Stimulated activated naive CD8-positive, alpha-beta T cell treated with anti-CD3 and anti-CD28 coated beads, Interleukin-15, amount 100 ng/mL, for 72 hours (primary cell): ENCODE results near the gene WBP1L.
A peak's percentile ranks its signal among the peaks of the same experiment; 100 is the strongest.
"Not testable (repeated sequence)": the region's sequence is repeated elsewhere in the genome, so short reads cannot be mapped to it uniquely, and the experiment has no call there.

ENCODE experiments used
- ATAC-seq: fragments of 150-1000 bp; cut with Tn5 transposase; 2 replicates; pipeline ENCODE4 v1.10.0; 2021; ENCODE audit warnings: mild to moderate bottlenecking, moderate library complexity
- DNase-seq, 2 donors: peaks; one replicate each; pipeline ENCODE4 v3.0.0; 2021 to 2022
- H3K27ac Mint-ChIP-seq, 2 donors: one replicate each; pipeline ENCODE4 v1.8.0; 2022; ENCODE audit warnings: mild to moderate bottlenecking in 2 of 2, mixed read lengths in 2 of 2, moderate library complexity in 2 of 2
- H3K27me3 Mint-ChIP-seq: one replicate; pipeline ENCODE4 v1.8.0; 2022; ENCODE audit warnings: mixed read lengths
- H3K4me1 Mint-ChIP-seq: one replicate; pipeline ENCODE4 v1.8.0; 2022; ENCODE audit warnings: mild to moderate bottlenecking, mixed read lengths
- H3K4me3 Mint-ChIP-seq, 2 donors: one replicate each; pipeline ENCODE4 v1.8.0; 2022; ENCODE audit warnings: mild to moderate bottlenecking in 2 of 2, mixed read lengths in 2 of 2, moderate library complexity in 1 of 2
- H3K9me3 Mint-ChIP-seq, 2 donors: one replicate each; pipeline ENCODE4 v1.8.0; 2022; ENCODE audit warnings: mixed read lengths in 2 of 2

The WBP1L gene

GRCh38 chr10:102815790-102816549 lies 72.2 kb downstream of the WBP1L start:
- no peak overlapping the region for H3K4me3 Mint-ChIP-seq
- no peaks in the 10 kb centered on the region for H3K27me3 Mint-ChIP-seq
- H3K9me3 Mint-ChIP-seq: no peaks in the 10 kb centered on the region
- H3K27ac Mint-ChIP-seq: peak overlapping the region; percentile 60 to 75
- H3K4me1 Mint-ChIP-seq: peaks cover 15% of the 10 kb centered on the region
- ATAC-seq (no peak), DNase-seq (no peak)

- Mint-ChIP-seq H3K27me3 (no peaks in the 10 kb centered on the region), H3K4me1 (peaks cover 10% of the 10 kb centered on the region), H3K9me3 (no peaks in the 10 kb centered on the region), H3K27ac (no peak overlapping the region), H3K4me3 (no peak overlapping the region)
- DNase-seq (no peak), ATAC-seq (no peak)
Measured at GRCh38 chr10:102817175-102817574, 73.4 kb downstream of the WBP1L start.

GRCh38 chr10:102819054-102819453 lies 75.3 kb downstream of the WBP1L start:
- DNase-seq (no peak), ATAC-seq (no peak)
- Mint-ChIP-seq H3K4me1 (no peaks in the 10 kb centered on the region), H3K9me3 (no peaks in the 10 kb centered on the region), H3K4me3 (no peak overlapping the region), H3K27me3 (no peaks in the 10 kb centered on the region), H3K27ac (no peak overlapping the region)

GRCh38 chr10:102820008-102820407 lies 76.3 kb downstream of the WBP1L start:
- ATAC-seq, DNase-seq, H3K27ac Mint-ChIP-seq, H3K4me3 Mint-ChIP-seq, H3K4me1 Mint-ChIP-seq, H3K27me3 Mint-ChIP-seq, H3K9me3 Mint-ChIP-seq: not testable (repeated sequence)

- H3K27me3 Mint-ChIP-seq: no peaks in the 10 kb centered on the region
- peak overlapping the region in 1 of 2 donors; percentile 19 for H3K27ac Mint-ChIP-seq
- no peaks in the 10 kb centered on the region for H3K9me3 Mint-ChIP-seq
- ATAC-seq: no peak
- no peak for DNase-seq
- no peaks in the 10 kb centered on the region for H3K4me1 Mint-ChIP-seq
- no peak overlapping the region for H3K4me3 Mint-ChIP-seq
Measured at GRCh38 chr10:102822222-102822621, 78.5 kb downstream of the WBP1L start.

GRCh38 chr10:102824664-102825063 lies 80.9 kb downstream of the WBP1L start:
- Mint-ChIP-seq H3K4me3 (no peak overlapping the region), H3K27ac (no peak overlapping the region), H3K9me3 (no peaks in the 10 kb centered on the region), H3K4me1 (no peaks in the 10 kb centered on the region), H3K27me3 (no peaks in the 10 kb centered on the region)
- ATAC-seq: no peak
- DNase-seq: no peak

GRCh38 chr10:102826148-102826796 lies 82.5 kb downstream of the WBP1L start:
- Mint-ChIP-seq H3K27me3 (no peaks in the 10 kb centered on the region), H3K4me3 (no peak overlapping the region), H3K27ac (no peak overlapping the region)

GRCh38 chr10:102827597-102827975 lies 83.8 kb downstream of the WBP1L start:
- no peak overlapping the region for H3K27ac Mint-ChIP-seq
- H3K27me3 Mint-ChIP-seq: no peaks in the 10 kb centered on the region
- no peak overlapping the region for H3K4me3 Mint-ChIP-seq
- no peaks in the 10 kb centered on the region for H3K9me3 Mint-ChIP-seq
- ATAC-seq: no peak
- no peak for DNase-seq
- H3K4me1 Mint-ChIP-seq: no peaks in the 10 kb centered on the region

More at GRCh38 chr10:102826148-102826796, 82.5 kb downstream of the WBP1L start:
- ATAC-seq: no peak
- no peak for DNase-seq
- H3K4me1 Mint-ChIP-seq: no peaks in the 10 kb centered on the region
- H3K9me3 Mint-ChIP-seq: no peaks in the 10 kb centered on the region

GRCh38 chr10:102831322-102832071 lies 87.7 kb downstream of the WBP1L start:
- Mint-ChIP-seq H3K9me3 (no peaks in the 10 kb centered on the region), H3K4me1 (no peaks in the 10 kb centered on the region), H3K27ac (peak overlapping the region in 1 of 2 donors; percentile 85), H3K27me3 (no peaks in the 10 kb centered on the region), H3K4me3 (no peak overlapping the region)
- DNase-seq: no peak
- ATAC-seq: no peak

GRCh38 chr10:102832248-102832647 lies 88.5 kb downstream of the WBP1L start:
- H3K4me1 Mint-ChIP-seq: no peaks in the 10 kb centered on the region
- no peak overlapping the region for H3K27ac Mint-ChIP-seq
- no peak for ATAC-seq

GRCh38 chr10:102832987-102833386 lies 89.2 kb downstream of the WBP1L start:
- H3K4me1 Mint-ChIP-seq: no peaks in the 10 kb centered on the region
- no peak overlapping the region for H3K4me3 Mint-ChIP-seq
- DNase-seq (no peak), ATAC-seq (no peak)
- H3K27me3 Mint-ChIP-seq: no peaks in the 10 kb centered on the region
- H3K9me3 Mint-ChIP-seq: peaks cover 3 to 5% of the 10 kb centered on the region in 2 donors
- no peak overlapping the region for H3K27ac Mint-ChIP-seq

More at GRCh38 chr10:102832248-102832647, 88.5 kb downstream of the WBP1L start:
- Mint-ChIP-seq H3K9me3 (no peaks in the 10 kb centered on the region), H3K27me3 (no peaks in the 10 kb centered on the region), H3K4me3 (no peak overlapping the region)
- DNase-seq: no peak

GRCh38 chr10:102834143-102834542 lies 90.4 kb downstream of the WBP1L start:
- Mint-ChIP-seq H3K9me3 (peaks cover 7 to 11% of the 10 kb centered on the region in 2 donors), H3K4me1 (no peaks in the 10 kb centered on the region), H3K4me3 (no peak overlapping the region), H3K27me3 (no peaks in the 10 kb centered on the region), H3K27ac (no peak overlapping the region)
- ATAC-seq (no peak), DNase-seq (no peak)

GRCh38 chr10:102835007-102835482 lies 91.3 kb downstream of the WBP1L start:
- DNase-seq (peak; percentile 73 to 75), ATAC-seq (peak; percentile 98)
- Mint-ChIP-seq H3K9me3 (peaks cover 7 to 11% of the 10 kb centered on the region in 2 donors), H3K4me3 (no peak overlapping the region), H3K27me3 (peaks cover 4% of the 10 kb centered on the region), H3K4me1 (no peaks in the 10 kb centered on the region), H3K27ac (no peak overlapping the region)

- DNase-seq: no peak
- peaks cover 8% of the 10 kb centered on the region for H3K27me3 Mint-ChIP-seq
- peaks cover 7 to 11% of the 10 kb centered on the region in 2 donors for H3K9me3 Mint-ChIP-seq
- no peak within 1 kb of the TSS for H3K4me3 Mint-ChIP-seq
- no peak for ATAC-seq
- no peak within 1 kb of the TSS for H3K27ac Mint-ChIP-seq
- H3K4me1 Mint-ChIP-seq: no peaks in the 10 kb centered on the region
Measured at GRCh38 chr10:102837230-102837721, 93.5 kb downstream of the WBP1L start, which contains the start of gene CYP17A1. Gene CYP17A1 (minus strand): TSS chr10:102837413. CDS start chr10:102837361, 52 bp downstream.

GRCh38 chr10:102838276-102838927 lies 94.7 kb downstream of the WBP1L start:
- not testable (repeated sequence) for H3K4me3 Mint-ChIP-seq, H3K27ac Mint-ChIP-seq, DNase-seq, H3K27me3 Mint-ChIP-seq, ATAC-seq, H3K4me1 Mint-ChIP-seq
- H3K9me3 Mint-ChIP-seq: peaks cover 7 to 11% of the 10 kb centered on the region in 2 donors
